Smooth muscle cell of bladder (primary cell): ENCODE measurements around the gene ADGRV1. TPM values are rescaled to one million over a fixed set of nuclear protein-coding genes. Genes with fewer than 3 reads are reported as not detected.

Source experiments
- total RNA-seq: library from RNA; depleted of rRNA; stranded (reverse); fragments of >200 nt; gene quantifications from 2 replicates; pipeline ENCODE4 v1.2.3, GENCODE V29; 2014

ADGRV1 gene
- 0.18 and 0.28 TPM in 2 replicates for total RNA-seq

GRCh38 chr5:90558344-90559192 lies at the start of gene ADGRV1:
ADGRV1 (plus strand) TSS chr5:90558797; CDS start chr5:90558896, 99 bp downstream.

GRCh38 chr5:90529194-90529938 lies 29.2 kb upstream of the ADGRV1 start, which contains the start of gene LYSMD3:
LYSMD3 (minus strand) TSS chr5:90529584; CDS start chr5:90525289, 4,295 bp downstream.

Other genes starting within 250 kb of the ADGRV1 start
- gene CETN3, start 149.0 kb upstream of the ADGRV1 start, total RNA-seq, result 8.5 and 17.1 TPM in 2 replicates
- 2.8 TPM in 2 replicates for gene MBLAC2, start 84.0 kb upstream of the ADGRV1 start, total RNA-seq
- gene POLR3G, start 83.9 kb upstream of the ADGRV1 start, total RNA-seq, result 2.6 and 4.6 TPM in 2 replicates
- 14.7 and 15.1 TPM in 2 replicates for gene LYSMD3, start 29.2 kb upstream of the ADGRV1 start, total RNA-seq